PC-3 (cell line): Measurements from ENCODE around the gene ANKRD52. TPM values are rescaled to one million over a fixed set of nuclear protein-coding genes. Genes with fewer than 3 reads are reported as not detected.

Experiments used
- ATAC-seq: fragments of 200-7000 bp; cut with Tn5 transposase; 2 replicates; pipeline ENCODE4 v1.9.1; 2020; ENCODE audit warnings: mild to moderate bottlenecking, moderate library complexity
- BruUV-seq: library from RNA; stranded (reverse); fragments of 400-500 nt; replicated peaks from 2 replicates; lab custom pipeline; 2021; lab: Mats Ljungman, UMichigan
- CTCF ChIA-PET: fragments of 300-600 bp; sonication (Branson Sonifier 250); formaldehyde crosslinking; loops from one replicate; lab custom pipeline; 2022; ENCODE audit warnings: antibody characterized with exemption; lab: Charles Lee
- POLR2A ChIA-PET: fragments of 300-600 bp; sonication (Branson Sonifier 250); formaldehyde crosslinking; loops from one replicate; lab custom pipeline; 2022; ENCODE audit warnings: antibody characterized with exemption; ENCODE audit not compliant: unreplicated experiment; lab: Charles Lee
- DNase-seq: peaks from one replicate; pipeline ENCODE4 v3.0.0-alpha.2; 2015
- H2AFZ ChIP-seq: fragments of 300-600 bp; sonication (generic); 2 replicates; pipeline ENCODE4 v1.6.0; 2016; ENCODE audit warnings: antibody characterized with exemption, low read length
- H3F3A ChIP-seq: fragments of 300-600 bp; sonication (generic); one replicate; pipeline ENCODE4 v1.6.0; 2017; ENCODE audit warnings: antibody characterized with exemption, low read length, control low read depth, mild to moderate bottlenecking; ENCODE audit not compliant: unreplicated experiment
- H3K27ac ChIP-seq: fragments of 300-600 bp; sonication (generic); 2 replicates; pipeline ENCODE4 v1.5.1; 2016; ENCODE audit warnings: mild to moderate bottlenecking, low read length
- H3K27me3 ChIP-seq: fragments of 300-600 bp; sonication (generic); 2 replicates; pipeline ENCODE4 v1.6.1; 2016; ENCODE audit warnings: low read length, mixed read lengths
- H3K36me3 ChIP-seq: fragments of 300-600 bp; sonication (generic); 2 replicates; pipeline ENCODE4 v1.6.1; 2016; ENCODE audit warnings: low read depth, mixed run types, low read length, mixed read lengths
- H3K4me1 ChIP-seq: fragments of 300-600 bp; sonication (generic); 2 replicates; pipeline ENCODE4 v1.5.1; 2016; ENCODE audit warnings: low read length; ENCODE audit not compliant: insufficient read depth
- H3K4me2 ChIP-seq: fragments of 300-600 bp; sonication (generic); 2 replicates; pipeline ENCODE4 v1.6.0; 2016; ENCODE audit warnings: low read length
- H3K4me3 ChIP-seq: fragments of 300-600 bp; sonication (generic); 2 replicates; pipeline ENCODE4 v1.5.1; 2016; ENCODE audit warnings: mild to moderate bottlenecking, low read length, mixed read lengths
- H3K79me2 ChIP-seq: fragments of 300-600 bp; sonication (generic); 2 replicates; pipeline ENCODE4 v1.6.1; 2017; ENCODE audit warnings: low read length, mixed read lengths
- H3K9ac ChIP-seq: fragments of 300-600 bp; sonication (generic); 2 replicates; pipeline ENCODE4 v1.6.0; 2016; ENCODE audit warnings: mild to moderate bottlenecking, low read length
- H3K9me2 ChIP-seq: fragments of 300-600 bp; sonication (generic); replicated peaks from 2 replicates; pipeline ENCODE4 v1.6.1; 2016; ENCODE audit warnings: mixed run types, low read length, mixed read lengths
- H3K9me3 ChIP-seq: fragments of 300-600 bp; sonication (generic); 2 replicates; pipeline ENCODE4 v1.6.1; 2016; ENCODE audit warnings: low read length, mixed read lengths
- H4K20me1 ChIP-seq: fragments of 300-600 bp; sonication (generic); 2 replicates; pipeline ENCODE4 v1.6.1; 2016; ENCODE audit warnings: low read length, mixed read lengths
- EZH2 ChIP-seq: fragments of 300-600 bp; sonication (generic); IDR thresholded peaks from one replicate; pipeline ENCODE4 v1.6.1; 2017; ENCODE audit warnings: antibody characterized with exemption, mild to moderate bottlenecking, low read length; ENCODE audit not compliant: unreplicated experiment
- EZH2phosphoT487 ChIP-seq: fragments of 300-600 bp; sonication (generic); IDR thresholded peaks from 2 replicates; pipeline ENCODE4 v1.6.1; 2018; ENCODE audit warnings: mild to moderate bottlenecking, antibody characterized with exemption, low read length, borderline replicate concordance
- intact Hi-C: fragments of 100-400 bp; cut with micrococcal nuclease; formaldehyde crosslinking; loops from 2 replicates; pipeline ENCODE4 v1.9.0; 2023
- total RNA-seq: library from RNA; depleted of rRNA; stranded (reverse); fragments of >200 nt; gene quantifications from 2 replicates; pipeline ENCODE4 v1.2.3, GENCODE V29; 2014
- TF ChIP-seq, protein P1 (sequence below): fragments of 300-600 bp; sonication (generic); conservative IDR thresholded peaks from 2 replicates; pipeline ENCODE4 v1.5.1; 2017; ENCODE audit warnings: antibody characterized with exemption, low read depth, mild to moderate bottlenecking, low read length

Gene ANKRD52
- total RNA-seq, 1 experiment from 2014 or later, result 19.1 TPM

DNA sequence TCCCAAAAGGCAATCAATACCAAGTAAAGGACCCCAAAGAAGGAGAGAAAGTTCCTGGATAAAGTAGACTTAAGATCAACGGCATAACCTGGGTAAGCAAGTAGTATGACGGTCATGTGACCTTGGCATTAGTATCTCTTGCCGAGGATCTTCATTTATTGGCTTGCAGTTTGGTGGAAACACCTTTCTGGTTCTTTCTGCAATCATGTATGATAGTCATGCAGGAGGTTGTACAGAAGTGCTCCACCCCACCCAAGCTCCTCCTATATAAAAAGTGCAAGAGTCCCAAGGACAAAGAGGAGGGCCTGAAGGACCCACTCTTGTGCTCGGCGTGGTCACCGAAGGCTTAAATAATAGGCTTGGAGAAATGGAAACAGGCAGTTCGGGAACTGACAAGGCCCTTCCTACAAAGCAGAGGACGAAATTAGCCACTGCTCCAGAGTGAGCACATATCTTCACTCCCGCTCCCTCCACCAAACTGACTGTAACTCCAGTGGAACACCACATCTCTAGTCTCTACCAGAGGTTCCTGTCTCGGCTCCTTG is 41.2 kb upstream of the ANKRD52 start:
- peaks cover 57% of the 10 kb centered on the region for H3K79me2 ChIP-seq
- peak overlapping the region; percentile 89 for H3K9ac ChIP-seq
- DNase-seq (peak; percentile 30), ATAC-seq (peak; percentile 16)
- ChIA-PET CTCF (no interaction called here), POLR2A (interaction anchor here (0.6 to 0.7 kb wide), 3 partner anchors 17 to 359 kb away, joined by 3 read pairs; no protein-coding TSS in a partner anchor)
- H3K4me2 ChIP-seq, result peak overlapping the region; percentile 87
- no peaks in the 10 kb centered on the region for H3K27me3 ChIP-seq
- H3K27ac ChIP-seq, result peak overlapping the region; percentile 69
- H3K4me1 ChIP-seq, result peaks cover 39% of the 10 kb centered on the region
- no peaks in the 10 kb centered on the region for H3K9me2 ChIP-seq
- peaks cover 18% of the 10 kb centered on the region for H3K36me3 ChIP-seq
- H4K20me1 ChIP-seq, result peaks cover 23% of the 10 kb centered on the region; the same call in 1 of the 2 replicates
- H3K4me3 ChIP-seq, result peak overlapping the region; percentile 96
- no peaks in the 10 kb centered on the region for H3K9me3 ChIP-seq
- TF ChIP-seq, protein P1, sequence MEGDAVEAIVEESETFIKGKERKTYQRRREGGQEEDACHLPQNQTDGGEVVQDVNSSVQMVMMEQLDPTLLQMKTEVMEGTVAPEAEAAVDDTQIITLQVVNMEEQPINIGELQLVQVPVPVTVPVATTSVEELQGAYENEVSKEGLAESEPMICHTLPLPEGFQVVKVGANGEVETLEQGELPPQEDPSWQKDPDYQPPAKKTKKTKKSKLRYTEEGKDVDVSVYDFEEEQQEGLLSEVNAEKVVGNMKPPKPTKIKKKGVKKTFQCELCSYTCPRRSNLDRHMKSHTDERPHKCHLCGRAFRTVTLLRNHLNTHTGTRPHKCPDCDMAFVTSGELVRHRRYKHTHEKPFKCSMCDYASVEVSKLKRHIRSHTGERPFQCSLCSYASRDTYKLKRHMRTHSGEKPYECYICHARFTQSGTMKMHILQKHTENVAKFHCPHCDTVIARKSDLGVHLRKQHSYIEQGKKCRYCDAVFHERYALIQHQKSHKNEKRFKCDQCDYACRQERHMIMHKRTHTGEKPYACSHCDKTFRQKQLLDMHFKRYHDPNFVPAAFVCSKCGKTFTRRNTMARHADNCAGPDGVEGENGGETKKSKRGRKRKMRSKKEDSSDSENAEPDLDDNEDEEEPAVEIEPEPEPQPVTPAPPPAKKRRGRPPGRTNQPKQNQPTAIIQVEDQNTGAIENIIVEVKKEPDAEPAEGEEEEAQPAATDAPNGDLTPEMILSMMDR, result no peak
- no peak for TF ChIP-seq EZH2phosphoT487
- no peak for TF ChIP-seq EZH2
- H3F3A ChIP-seq, result no peaks in the 10 kb centered on the region
- peak overlapping the region; percentile 34; the same call in 1 of the 2 replicates for H2AFZ ChIP-seq
- TSS peak; percentile 54 for BruUV-seq
- intact Hi-C loops, result no loop called here

- Histone ChIP-seq H3K9me3 (no peaks in the 10 kb centered on the region), H3F3A (no peaks in the 10 kb centered on the region), H3K4me2 (peak overlapping the region; percentile 87), H3K4me3 (peak overlapping the region; percentile 96), H3K36me3 (peaks cover 18% of the 10 kb centered on the region), H3K9ac (peak overlapping the region; percentile 89), H3K27me3 (no peaks in the 10 kb centered on the region), H4K20me1 (peaks cover 23% of the 10 kb centered on the region; the same call in 1 of the 2 replicates), H3K79me2 (peaks cover 62% of the 10 kb centered on the region), H3K9me2 (no peaks in the 10 kb centered on the region), H3K4me1 (peaks cover 39% of the 10 kb centered on the region), H3K27ac (no peak overlapping the region), H2AFZ (no peak overlapping the region)
- ChIA-PET CTCF (no interaction called here), POLR2A (interaction anchor here (0.6 kb wide), 2 partner anchors 12 to 40 kb away, joined by 3 to 6 read pairs; no protein-coding TSS in a partner anchor)
- DNase-seq, result no peak
- no peak for TF ChIP-seq EZH2
- TF ChIP-seq, protein P1, result no peak
- no peak for TF ChIP-seq EZH2phosphoT487
- intact Hi-C loops, result no loop called here
- no TSS peak for BruUV-seq
- ATAC-seq, result no peak
Measured at GRCh38 chr12:56298828-56299227, 40.6 kb upstream of the ANKRD52 start.

DNA sequence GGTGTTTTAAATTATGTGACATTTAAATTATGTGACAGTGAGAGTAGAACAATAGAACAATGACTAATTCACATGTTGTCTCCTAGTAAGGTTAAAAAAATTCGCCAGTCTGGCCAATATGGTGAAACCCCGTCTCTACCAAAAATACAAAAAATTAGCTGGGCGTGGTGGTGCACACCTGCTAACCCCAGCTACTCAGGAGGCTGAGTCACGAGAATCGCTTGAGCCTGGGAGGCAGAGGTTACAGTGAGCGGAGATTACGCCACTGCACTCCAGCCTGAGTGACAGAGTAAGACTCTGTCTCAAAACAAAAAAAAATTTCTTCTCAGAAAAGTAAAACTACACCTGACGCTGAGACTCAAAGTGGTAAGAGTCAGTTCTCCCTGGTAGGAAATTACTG is 39.2 kb upstream of the ANKRD52 start:
- peak overlapping the region; percentile 87 for H3K4me2 ChIP-seq
- peaks cover 18% of the 10 kb centered on the region for H3K36me3 ChIP-seq
- H3K27me3 ChIP-seq, result no peaks in the 10 kb centered on the region
- CTCF ChIA-PET, result no interaction called here
- H3K4me1 ChIP-seq, result peaks cover 44% of the 10 kb centered on the region
- H3K79me2 ChIP-seq, result peaks cover 74% of the 10 kb centered on the region
- no TSS peak for BruUV-seq
- no peaks in the 10 kb centered on the region for H3K9me2 ChIP-seq
- H2AFZ ChIP-seq, result no peak overlapping the region
- H3K9me3 ChIP-seq, result no peaks in the 10 kb centered on the region
- H3K27ac ChIP-seq, result no peak overlapping the region
- POLR2A ChIA-PET, result no interaction called here
- no peaks in the 10 kb centered on the region for H3F3A ChIP-seq
- H3K4me3 ChIP-seq, result peak overlapping the region; percentile 9; the same call in 1 of the 2 replicates
- H3K9ac ChIP-seq, result no peak overlapping the region
- intact Hi-C loops, result no loop called here
- H4K20me1 ChIP-seq, result peaks cover 28% of the 10 kb centered on the region; the same call in 1 of the 2 replicates
- ATAC-seq (no peak), DNase-seq (peak; percentile 30)
- TF ChIP-seq, protein P1, result no peak
- TF ChIP-seq EZH2phosphoT487 (no peak), EZH2 (no peak)
